Right lobe of liver (tissue), 6 donors: ENCODE measurements around the gene L3MBTL3. TPM values are rescaled to one million over a fixed set of nuclear protein-coding genes. Genes with fewer than 3 reads are reported as not detected.

ENCODE experiments used
- ATAC-seq, 4 donors: fragments of 200-7000 bp; cut with Tn5 transposase; one replicate each; pipeline ENCODE4 v1.9.1; 2020; ENCODE audit warnings: mild to moderate bottlenecking in 4 of 4, moderate library complexity in 4 of 4
- DNase-seq, 3 donors: peaks; one replicate each; pipeline ENCODE4 v3.0.0-alpha.2; 2020
- H3K27ac ChIP-seq, 3 donors: fragments of 200-600 bp; one replicate each; pipeline ENCODE4 v1.8.0; 2022
- H3K27me3 ChIP-seq, 2 donors: fragments of 200-600 bp; one replicate each; pipeline ENCODE4 v1.8.0; 2022
- H3K36me3 ChIP-seq, 4 donors: fragments of 200-600 bp; sonication (generic) in 1 of 4; one replicate each; pipeline versions ENCODE4 v1.5.1 to v1.8.0; 2017 to 2022; ENCODE audit warnings: control low read depth in 1 of 4
- H3K4me1 ChIP-seq, 4 donors: fragments of 200-600 bp; sonication (generic) in 1 of 4; one replicate each; pipeline versions ENCODE4 v1.5.1 to v1.8.0; 2017 to 2022; ENCODE audit warnings: control low read depth in 1 of 4
- H3K4me3 ChIP-seq, 3 donors: fragments of 200-600 bp; one replicate each; pipeline ENCODE4 v1.8.0; 2022
- H3K9me3 ChIP-seq, 4 donors: fragments of 200-600 bp; sonication (generic) in 1 of 4; one replicate each; pipeline versions ENCODE4 v1.5.1 to v1.8.0; 2017 to 2022; ENCODE audit warnings: control low read depth in 1 of 4
- CTCF ChIP-seq, 4 donors: fragments of 200-600 bp in 3 of 4; fragments of 450-650 bp in 1 of 4; IDR thresholded peaks; one replicate each; pipeline versions ENCODE4 v1.5.1 to v1.8.0; 2016 to 2022; ENCODE audit warnings: antibody characterized with exemption in 4 of 4, mild to moderate bottlenecking in 2 of 4
- POLR2A ChIP-seq: fragments of 450-650 bp; IDR thresholded peaks from one replicate; pipeline ENCODE4 v1.6.1; 2017; ENCODE audit warnings: antibody characterized with exemption, mild to moderate bottlenecking
- WGBS: methylation state at CpG from one replicate; pipeline ENCODE4 v1.1.6; 2018; ENCODE audit warnings: low coverage, low lambda C conversion rate; ENCODE audit not compliant: insufficient coverage; ENCODE audit errors: missing lambda C conversion rate; 5-methylcytosine and 5-hydroxymethylcytosine counted together
- intact Hi-C, 2 donors: fragments of 100-400 bp; cut with DNase I; formaldehyde crosslinking; loops; one replicate each; pipeline versions ENCODE4 v1.11.2 to v1.14.1; 2022
- total RNA-seq, 6 experiments: library from RNA; depleted of rRNA in 2 of 6; stranded (reverse); fragments of >200 nt in 2 of 6; fragmentation: NEBNext Ultra II Directional in 3 of 6; extraction: Animal tissue kit (Norgen Biotek cat#: 25700) in 3 of 6; gene quantifications; one replicate each; pipeline versions ENCODE4 v1.1.0 to v1.2.4, GENCODE V29; 2016 to 2023
- donor health status: DM: no; HTN: yes; CAD: no.
- donor health status: DM: no; HTN: no; CAD: no.
- donor health status: DM: no; HTN: no; CAD: no.
- donor health status: DM: no; HTN: yes; CAD: no.
- donor health status: DM: no; HTN: yes; CAD: no.

The L3MBTL3 gene
- total RNA-seq, 6 experiments from 2014 or later = 3.0 to 13.2 (median 7.2) TPM

- TF ChIP-seq POLR2A (no peak), CTCF (IDR thresholded peaks at IDR 0.05) (no peak)
- 88% methylated on average over 2 of the region's 2 CpGs for WGBS
- Histone ChIP-seq H3K36me3 (peaks cover 0 to 27% (median 2%) of the 10 kb centered on the region in 4 donors), H3K27me3 (no peaks in the 10 kb centered on the region), H3K4me3 (no peak overlapping the region), H3K9me3 (no peaks in the 10 kb centered on the region), H3K4me1 (no peaks in the 10 kb centered on the region), H3K27ac (no peak overlapping the region)
- intact Hi-C loops = no loop called here
- no peak for DNase-seq
- ATAC-seq = no peak
Observed at GRCh38 chr6:130070326-130070725, 51.9 kb downstream of the L3MBTL3 start.

- intact Hi-C loops = no loop called here
- ATAC-seq = no peak
- WGBS = 83% methylated on average over 6 of the region's 6 CpGs
- Histone ChIP-seq H3K4me1 (no peaks in the 10 kb centered on the region), H3K4me3 (no peak overlapping the region), H3K27ac (no peak overlapping the region), H3K9me3 (no peaks in the 10 kb centered on the region), H3K36me3 (peaks cover 0 to 27% (median 2%) of the 10 kb centered on the region in 4 donors), H3K27me3 (no peaks in the 10 kb centered on the region)
- no peak for TF ChIP-seq POLR2A
- TF ChIP-seq CTCF (IDR thresholded peaks at IDR 0.05) = no peak
- DNase-seq = no peak
Observed at GRCh38 chr6:130070792-130071191, 52.4 kb downstream of the L3MBTL3 start.

- Histone ChIP-seq H3K9me3 (no peaks in the 10 kb centered on the region), H3K27ac (no peak overlapping the region), H3K4me3 (no peak overlapping the region), H3K27me3 (no peaks in the 10 kb centered on the region), H3K36me3 (peaks cover 0 to 23% (median 2%) of the 10 kb centered on the region in 4 donors), H3K4me1 (no peaks in the 10 kb centered on the region)
- 72% methylated on average over 3 of the region's 3 CpGs for WGBS
- intact Hi-C loops = no loop called here
- ATAC-seq (no peak), DNase-seq (no peak)
- TF ChIP-seq POLR2A = no peak
Observed at GRCh38 chr6:130075879-130076460, 57.6 kb downstream of the L3MBTL3 start.

- no peaks in the 10 kb centered on the region for H3K27me3 ChIP-seq
- WGBS = 56% methylated on average over 2 of the region's 2 CpGs
- H3K4me3 ChIP-seq = no peak overlapping the region
- no peak for ATAC-seq
- no peaks in the 10 kb centered on the region for H3K4me1 ChIP-seq
- H3K36me3 ChIP-seq = peaks cover 0 to 17% (median 0%) of the 10 kb centered on the region in 4 donors
- intact Hi-C loops = no loop called here
- DNase-seq = no peak
- H3K9me3 ChIP-seq = no peaks in the 10 kb centered on the region
- H3K27ac ChIP-seq = no peak overlapping the region
- TF ChIP-seq CTCF (IDR thresholded peaks at IDR 0.05) = no peak
- TF ChIP-seq POLR2A = no peak
Observed at GRCh38 chr6:130076512-130076911, 58.1 kb downstream of the L3MBTL3 start.

GRCh38 chr6:130090796-130091195 is 72.4 kb downstream of the L3MBTL3 start:
- intact Hi-C loops = no loop called here
- H3K4me1 ChIP-seq = no peaks in the 10 kb centered on the region
- no peak overlapping the region for H3K27ac ChIP-seq
- peaks cover 0 to 17% (median 0%) of the 10 kb centered on the region in 4 donors for H3K36me3 ChIP-seq
- TF ChIP-seq CTCF (IDR thresholded peaks at IDR 0.05) (no peak), POLR2A (no peak)
- ATAC-seq (no peak), DNase-seq (no peak)
- no peaks in the 10 kb centered on the region for H3K27me3 ChIP-seq
- H3K4me3 ChIP-seq = no peak overlapping the region
- H3K9me3 ChIP-seq = no peaks in the 10 kb centered on the region
